DMS53 (cell line): ENCODE measurements around the gene PNO1.
"Not testable (repeated sequence)": the region's sequence is repeated elsewhere in the genome, so short reads cannot be mapped to it uniquely, and the experiment has no call there.

Source experiments
- DNase-seq: peaks from one replicate; lab custom pipeline; 2025; lab: John Stamatoyannopoulos, UW

Gene PNO1

GRCh38 chr2:68157402-68158133 is at the start of gene PNO1:
Gene PNO1 (plus strand): TSS chr2:68157888. CDS start chr2:68157935, 47 bp downstream.
- peak; percentile 98 for DNase-seq

- no peak for DNase-seq
Measured at GRCh38 chr2:68108120-68108519, 49.6 kb upstream of the PNO1 start.

DNA sequence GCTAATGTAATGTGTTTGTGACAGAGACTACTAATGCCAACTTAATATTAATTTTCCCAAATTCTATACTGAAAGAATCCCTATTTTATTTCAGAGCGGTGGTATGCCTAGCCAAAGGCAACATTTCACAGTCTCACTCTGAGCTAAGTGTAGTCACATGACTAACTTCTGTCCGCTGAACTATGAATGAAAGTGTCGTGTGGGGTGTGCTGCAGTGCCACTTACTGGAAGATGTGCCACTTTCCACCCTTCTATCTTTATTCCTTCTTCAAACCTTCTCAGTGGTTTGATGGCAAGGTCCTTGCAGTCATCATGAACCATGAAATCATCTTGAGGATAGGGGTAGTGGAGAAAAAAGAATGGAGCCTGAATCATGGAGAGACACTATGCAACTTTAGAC is 47.6 kb upstream of the PNO1 start:
- no peak for DNase-seq

- no peak for DNase-seq
Measured at GRCh38 chr2:68115965-68116364, 41.7 kb upstream of the PNO1 start.

DNA sequence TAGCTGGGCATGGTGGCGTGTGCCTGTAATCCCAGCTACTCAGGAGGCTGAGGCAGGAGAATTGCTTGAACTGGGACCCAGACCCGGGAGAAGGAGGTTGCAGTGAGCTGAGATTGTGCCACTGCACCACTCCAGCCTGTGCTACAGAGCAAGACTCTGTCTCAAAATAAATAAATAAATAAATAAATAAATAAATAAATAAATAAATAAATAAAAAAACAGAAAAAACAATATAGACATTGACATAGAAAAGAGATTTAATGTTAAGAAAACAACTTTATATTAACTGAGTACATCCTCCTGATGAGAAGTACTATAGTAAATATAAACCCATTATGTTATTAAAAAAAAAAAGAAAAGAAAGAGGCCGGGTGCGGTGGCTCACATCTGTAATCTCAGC is 39.8 kb upstream of the PNO1 start:
- DNase-seq: not testable (repeated sequence)

- DNase-seq: no peak
Measured at GRCh38 chr2:68118816-68119215, 38.9 kb upstream of the PNO1 start.

DNA sequence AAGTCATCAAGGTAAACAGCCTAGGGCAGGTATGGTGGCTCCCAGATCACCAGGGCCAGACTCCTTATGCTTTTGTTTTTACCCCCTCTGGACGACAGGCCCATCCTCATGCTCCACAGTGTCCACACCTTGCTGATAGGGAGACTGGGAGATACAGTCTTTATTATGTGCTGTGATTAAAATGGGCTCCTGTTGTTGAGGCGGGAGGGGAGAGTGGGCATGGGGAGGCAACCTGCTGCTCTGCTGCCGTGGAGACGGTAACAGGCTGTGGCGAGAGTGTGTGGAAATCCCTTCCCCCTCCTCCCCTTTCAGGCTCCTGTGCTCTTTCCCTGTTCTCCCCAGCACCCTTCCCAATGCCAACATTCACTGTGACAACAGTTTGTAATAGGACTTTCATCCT is 38.2 kb upstream of the PNO1 start:
- DNase-seq: no peak

GRCh38 chr2:68121873-68122679 is 35.6 kb upstream of the PNO1 start:
- DNase-seq: peak; percentile 89

DNA sequence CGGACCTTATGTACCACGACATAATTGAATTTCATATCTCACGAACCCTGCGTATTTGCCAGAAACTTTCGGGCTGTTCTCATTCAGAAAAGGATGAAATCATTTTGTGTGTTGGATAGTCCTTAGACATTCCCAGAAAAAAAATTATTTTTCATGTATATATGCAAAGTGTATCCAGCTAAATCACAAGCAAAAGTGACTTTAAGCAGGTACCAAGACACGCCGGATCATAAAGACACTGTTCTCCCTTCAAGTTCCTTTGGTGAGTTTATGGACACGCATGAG is 35.1 kb upstream of the PNO1 start:
- no peak for DNase-seq

DNA sequence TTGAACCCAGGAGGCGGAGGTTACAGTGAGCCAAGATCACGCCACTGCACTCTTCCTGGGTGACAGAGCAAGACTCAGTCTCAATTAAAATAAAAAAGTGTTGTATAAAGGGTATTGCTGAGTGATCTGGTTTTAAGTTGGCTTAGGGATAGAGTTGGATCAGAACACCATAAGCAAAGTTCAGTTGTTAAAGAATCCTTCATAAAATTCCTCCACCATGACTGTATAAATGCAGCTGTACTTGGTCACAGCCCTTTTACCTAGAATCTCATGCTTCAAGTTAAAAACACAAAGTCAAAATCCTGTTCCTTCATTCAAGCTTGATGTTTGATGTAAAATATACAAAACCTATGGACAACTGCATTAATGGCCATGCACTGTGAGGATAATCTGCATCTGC is 33.4 kb upstream of the PNO1 start:
- DNase-seq: no peak

- DNase-seq: no peak
Measured at GRCh38 chr2:68125821-68126220, 31.9 kb upstream of the PNO1 start.

DNA sequence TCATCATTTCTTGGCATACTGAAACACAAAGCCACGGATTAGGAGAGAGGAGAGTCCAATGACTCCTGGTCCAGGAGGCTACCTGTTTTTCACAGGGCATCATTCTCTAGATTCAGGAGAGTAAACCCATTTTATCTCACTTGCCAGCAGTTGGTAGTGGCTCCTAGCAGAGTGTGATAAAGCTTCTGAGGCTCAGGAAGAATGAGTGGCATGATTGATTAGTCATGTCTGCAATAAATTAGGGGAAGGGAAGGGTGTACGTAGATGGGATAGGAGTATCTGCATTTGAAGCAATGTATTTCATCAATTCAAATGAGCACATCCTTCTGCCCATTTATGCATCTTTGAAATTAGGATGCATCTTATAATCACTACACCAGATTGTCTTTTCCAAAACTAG is 31.1 kb upstream of the PNO1 start:
- DNase-seq: no peak

DNA sequence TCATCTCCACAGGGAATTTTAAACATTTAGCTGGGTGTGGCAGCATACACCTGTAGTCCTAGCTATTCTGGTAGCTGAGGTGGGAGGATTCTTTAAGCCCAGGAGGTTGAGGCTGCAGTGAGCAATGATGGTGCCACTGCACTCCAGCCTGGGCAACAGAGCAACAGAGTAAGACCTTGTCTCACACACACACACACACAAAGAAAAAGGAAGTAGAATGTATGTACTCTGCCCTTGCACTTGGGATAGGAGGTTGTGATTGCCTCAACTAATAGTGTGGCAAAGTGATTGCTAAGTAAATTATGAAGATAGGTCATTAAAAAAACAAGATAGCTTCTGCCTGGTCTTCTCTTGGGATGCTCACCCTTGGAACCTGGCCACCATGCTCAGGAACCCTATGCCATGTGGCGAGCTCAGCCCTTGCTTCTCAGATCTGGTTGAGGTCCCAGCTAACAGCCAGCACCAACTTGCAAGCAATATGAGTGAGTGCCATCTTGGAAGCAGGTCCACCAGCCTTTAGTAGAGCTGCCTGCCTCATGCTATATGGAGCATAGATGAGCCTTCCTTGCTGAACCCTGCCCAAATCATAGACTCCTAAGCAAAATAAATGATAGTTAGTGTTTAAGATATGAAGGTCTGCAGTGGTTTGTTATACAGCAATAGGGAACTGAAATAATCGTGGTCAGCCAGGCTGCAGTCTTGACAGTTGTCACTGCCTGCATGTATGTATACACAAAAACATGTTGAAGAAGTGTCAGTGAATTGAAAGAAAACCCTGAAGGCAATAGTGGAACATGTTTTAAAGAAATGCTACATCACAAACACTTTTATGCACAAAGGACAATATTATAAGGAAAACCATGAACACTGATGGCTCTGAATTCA is 30.1 kb upstream of the PNO1 start:
- DNase-seq: no peak

DNA sequence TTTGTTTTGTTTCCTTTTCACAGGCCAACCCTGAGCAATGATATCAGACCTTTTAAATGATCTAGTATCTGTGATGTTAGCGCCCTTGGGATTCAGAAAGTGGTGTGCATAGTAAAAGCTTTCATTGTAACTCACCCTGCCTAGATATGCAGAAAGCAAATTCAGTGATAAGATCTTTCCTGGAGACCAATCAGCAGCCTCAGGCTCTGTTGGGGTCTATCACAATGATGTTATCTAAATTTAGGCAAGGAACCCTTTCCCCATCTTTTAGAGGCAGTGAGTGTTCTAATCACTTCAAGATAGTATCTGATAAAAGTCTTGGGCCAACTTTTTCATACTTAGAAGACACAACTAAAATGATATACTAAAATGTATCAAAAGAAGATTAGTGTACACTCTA is 23.6 kb upstream of the PNO1 start:
- DNase-seq: no peak

DNA sequence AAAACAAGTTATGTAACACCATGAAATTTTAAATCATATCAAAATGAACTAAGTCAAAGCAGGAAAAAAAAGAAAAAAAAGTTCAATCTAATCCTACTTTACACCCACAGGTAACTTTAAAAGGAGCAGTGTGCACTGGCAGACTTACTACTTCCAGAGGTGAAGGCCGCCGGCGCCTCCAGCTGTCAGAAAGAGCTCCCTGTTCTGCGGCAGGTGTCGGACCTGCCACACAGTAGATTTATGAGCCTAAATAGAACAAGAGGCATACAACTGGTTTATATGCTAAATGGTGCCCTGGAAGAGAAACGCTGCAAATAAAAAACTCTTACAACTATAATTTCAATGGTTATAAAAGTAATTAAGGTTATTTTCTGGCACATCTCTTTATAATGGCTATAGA is 23.1 kb upstream of the PNO1 start:
- no peak for DNase-seq

- no peak for DNase-seq
Measured at GRCh38 chr2:68135448-68136320, 22.0 kb upstream of the PNO1 start.

DNA sequence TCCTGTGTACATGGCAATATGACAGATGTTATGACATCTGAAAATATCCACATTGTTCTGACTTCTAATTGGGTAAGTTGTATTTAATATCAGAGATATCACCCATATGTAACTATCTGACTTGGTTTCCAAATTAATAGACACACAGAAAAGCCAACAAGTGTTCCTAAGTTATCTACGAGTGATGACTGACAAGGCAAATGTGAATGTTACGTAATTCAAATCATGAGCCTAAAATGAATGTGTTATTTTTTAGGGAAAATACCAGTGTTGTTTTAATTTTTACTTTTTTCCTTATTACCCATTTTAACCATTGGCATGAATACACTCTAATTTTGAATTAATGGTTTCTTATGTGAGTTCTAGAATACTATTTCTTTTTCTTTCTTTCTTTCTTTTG is 15.8 kb upstream of the PNO1 start:
- no peak for DNase-seq

DNA sequence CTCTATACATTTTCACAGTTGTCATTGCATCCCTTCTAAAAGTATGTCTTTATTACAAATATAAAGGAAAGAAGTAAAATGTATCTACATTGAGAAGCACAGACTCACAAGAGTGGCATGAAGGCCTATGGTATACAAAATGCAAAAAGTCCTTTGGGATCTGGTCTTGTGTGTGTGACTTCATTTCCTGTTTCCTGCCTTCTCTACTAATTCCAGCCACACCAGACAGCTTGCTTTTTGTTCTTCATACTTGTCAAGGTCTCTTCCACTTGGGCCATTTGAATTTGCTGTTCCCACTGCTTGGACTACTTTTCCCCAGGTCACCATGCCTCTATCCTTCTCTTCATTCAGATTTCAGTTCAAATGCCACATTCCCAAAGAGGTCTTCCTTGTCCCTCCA is 6.7 kb upstream of the PNO1 start:
- DNase-seq: no peak

DNA sequence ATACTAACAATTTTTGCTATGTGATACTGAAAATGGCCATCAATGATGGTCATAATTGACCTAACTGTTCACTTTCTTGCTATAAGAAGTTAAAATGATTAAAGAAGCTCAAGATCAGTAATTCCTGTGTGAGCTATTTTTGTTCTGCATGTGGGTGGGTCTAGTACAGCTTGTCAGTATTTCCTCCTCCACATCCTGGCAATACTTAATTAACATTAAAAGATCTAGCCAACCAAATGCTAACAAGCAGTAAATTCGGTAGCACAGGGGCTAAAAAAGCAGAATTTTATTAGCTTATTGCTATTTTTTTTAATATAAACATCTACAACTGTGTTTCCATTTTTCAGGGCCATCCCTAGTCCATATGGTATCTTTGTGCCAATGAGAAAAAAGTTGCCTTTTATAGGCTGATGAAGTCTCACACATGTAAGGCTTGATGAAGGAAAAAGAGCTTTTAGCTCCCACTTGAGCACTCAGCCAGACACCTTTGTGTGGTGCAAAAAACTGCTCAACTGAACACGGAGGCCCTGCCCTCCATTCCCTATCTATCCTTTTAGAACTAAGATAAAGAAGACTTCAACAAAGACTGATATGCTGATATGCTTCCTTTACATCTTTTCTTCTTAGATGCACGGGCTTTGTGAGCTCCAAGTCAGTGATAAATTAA is 4.9 kb upstream of the PNO1 start:
- DNase-seq: no peak

GRCh38 chr2:68155618-68156017 is 2.1 kb upstream of the PNO1 start:
- DNase-seq: no peak

DNA sequence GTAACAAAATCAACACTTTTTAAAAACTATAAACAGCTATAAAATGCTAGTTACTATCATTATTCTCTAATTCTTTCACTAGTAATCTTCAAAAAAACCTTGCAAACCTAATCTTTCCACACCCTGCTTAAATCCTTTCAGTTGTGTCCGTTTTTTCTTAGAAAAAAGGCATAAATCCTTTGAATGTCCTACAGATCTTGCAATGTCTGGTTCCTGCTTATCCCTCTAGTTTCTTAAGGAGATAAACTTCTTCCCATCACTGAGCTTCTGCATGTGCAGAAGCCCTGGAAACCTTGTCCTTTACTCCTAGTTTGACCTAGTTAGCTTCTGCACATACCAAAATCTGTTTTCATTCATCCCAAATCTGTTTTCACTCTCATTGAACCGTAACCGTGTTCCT is 1.3 kb upstream of the PNO1 start:
- no peak for DNase-seq
